ENCODE results near the gene TMEM38B. TPM values are rescaled to one million over a fixed set of nuclear protein-coding genes. Genes with fewer than 3 reads are reported as not detected.
"Not testable (repeated sequence)": the region's sequence is repeated elsewhere in the genome, so short reads cannot be mapped to it uniquely, and the experiment has no call there.

TMEM38B gene
- total and polyA plus RNA-seq, 2 donors (not counting 3 experiments of a cell fraction or from before 2014, with no cell fraction given): 4.2 to 7.7 TPM

DNA sequence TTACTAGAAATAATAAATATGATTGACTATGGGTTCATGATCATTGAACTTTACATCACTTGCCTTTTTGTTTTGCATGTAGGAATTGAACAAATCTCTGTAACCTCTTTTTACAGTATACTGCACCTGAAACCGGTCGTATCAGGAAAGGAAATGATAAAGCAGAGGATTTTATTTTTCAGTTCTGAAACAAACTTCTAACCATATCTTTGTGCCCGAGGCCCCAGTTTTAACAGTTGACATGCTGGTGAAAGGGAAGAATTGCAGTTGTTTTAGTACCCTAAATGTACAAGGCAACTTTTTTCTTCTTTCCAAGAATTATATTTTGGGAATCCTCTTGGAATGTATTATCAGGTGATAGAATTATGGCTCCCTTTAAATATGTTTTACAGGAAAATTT lies 27.8 kb downstream of the TMEM38B start:
- ChIA-PET CTCF (interaction anchor here (1.6 kb wide), 1 partner anchor 114 kb away, joined by 3 read pairs; no protein-coding TSS in a partner anchor), POLR2A (no interaction called here)
- H4K20me1 ChIP-seq (replicated peaks; ENCODE audit: control insufficient read depth, extremely low read depth, insufficient read depth, low read length): no peaks in the 10 kb centered on the region
- TF ChIP-seq, protein P1, sequence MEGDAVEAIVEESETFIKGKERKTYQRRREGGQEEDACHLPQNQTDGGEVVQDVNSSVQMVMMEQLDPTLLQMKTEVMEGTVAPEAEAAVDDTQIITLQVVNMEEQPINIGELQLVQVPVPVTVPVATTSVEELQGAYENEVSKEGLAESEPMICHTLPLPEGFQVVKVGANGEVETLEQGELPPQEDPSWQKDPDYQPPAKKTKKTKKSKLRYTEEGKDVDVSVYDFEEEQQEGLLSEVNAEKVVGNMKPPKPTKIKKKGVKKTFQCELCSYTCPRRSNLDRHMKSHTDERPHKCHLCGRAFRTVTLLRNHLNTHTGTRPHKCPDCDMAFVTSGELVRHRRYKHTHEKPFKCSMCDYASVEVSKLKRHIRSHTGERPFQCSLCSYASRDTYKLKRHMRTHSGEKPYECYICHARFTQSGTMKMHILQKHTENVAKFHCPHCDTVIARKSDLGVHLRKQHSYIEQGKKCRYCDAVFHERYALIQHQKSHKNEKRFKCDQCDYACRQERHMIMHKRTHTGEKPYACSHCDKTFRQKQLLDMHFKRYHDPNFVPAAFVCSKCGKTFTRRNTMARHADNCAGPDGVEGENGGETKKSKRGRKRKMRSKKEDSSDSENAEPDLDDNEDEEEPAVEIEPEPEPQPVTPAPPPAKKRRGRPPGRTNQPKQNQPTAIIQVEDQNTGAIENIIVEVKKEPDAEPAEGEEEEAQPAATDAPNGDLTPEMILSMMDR (IDR thresholded peaks at IDR 0.05; ENCODE audit: extremely low read depth in 1 of 2, insufficient read depth in 1 of 2, low read depth in 1 of 2, low read length in 2 of 2): no peak
- dilution Hi-C loops (cut with MboI; ENCODE audit: extremely low pct_ligation_motif_present, low sequenced_read_pairs) (no loop called here), intact Hi-C loops (cut with micrococcal nuclease) (no loop called here)
- no peaks in the 10 kb centered on the region for H3K36me3 ChIP-seq (ENCODE audit: control insufficient read depth in 2 of 2, extremely low read depth in 1 of 2, insufficient read depth in 2 of 2, low read length in 2 of 2)
- no peak overlapping the region for H2AFZ ChIP-seq (ENCODE audit: low read depth, low read length)
- H3K9me1 ChIP-seq (replicated peaks; ENCODE audit: control insufficient read depth, extremely low read depth, insufficient read depth, low read length): no peaks in the 10 kb centered on the region
- H3K4me2 ChIP-seq (ENCODE audit: insufficient read depth, low read length): no peak overlapping the region
- H3K27me3 ChIP-seq (ENCODE audit: control insufficient read depth in 2 of 2, insufficient read depth in 2 of 2, low read length in 2 of 2): no peaks in the 10 kb centered on the region
- H3K4me3 ChIP-seq (replicated peaks in 1 of 3; ENCODE audit: insufficient read depth in 1 of 3, low read depth in 1 of 3, low read length in 3 of 3): no peak overlapping the region
- DNase-seq (ENCODE audit: low read depth, low spot score) (no peak), FAIRE-seq (no peak)
- no peak overlapping the region for H3K27ac ChIP-seq (ENCODE audit: insufficient read depth, low read depth, low read length)
- H3K4me1 ChIP-seq (ENCODE audit: control insufficient read depth, extremely low read depth, insufficient read depth, low read length): no peaks in the 10 kb centered on the region
- H3K9me3 ChIP-seq (replicated peaks; ENCODE audit: control insufficient read depth, insufficient read depth, low read length): no peaks in the 10 kb centered on the region
- BruUV-seq (replicated peaks): no TSS peak
- H3K79me2 ChIP-seq (ENCODE audit: control insufficient read depth, insufficient read depth, low read length): no peaks in the 10 kb centered on the region
- H3K9ac ChIP-seq (replicated peaks; ENCODE audit: extremely low read depth, insufficient read depth, low read length): no peak overlapping the region

DNA sequence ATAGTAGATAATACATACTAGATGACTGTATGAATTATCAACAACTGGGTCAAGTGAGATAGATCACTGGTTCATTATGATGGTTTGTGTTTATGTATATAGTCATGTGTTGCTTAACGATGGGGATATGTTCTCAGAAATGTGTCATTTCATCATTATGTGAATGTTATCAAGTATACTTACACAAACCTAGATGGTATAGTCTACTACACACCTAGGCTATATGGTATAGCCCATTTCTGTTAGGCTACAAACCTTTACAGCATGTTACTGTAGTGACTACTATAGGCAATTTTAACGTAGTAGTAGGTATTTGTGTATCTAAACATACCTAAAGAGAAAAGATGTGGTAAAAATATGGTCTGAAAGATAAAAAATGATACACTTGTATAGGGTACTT lies 31.0 kb downstream of the TMEM38B start:
- DNase-seq (ENCODE audit: low read depth, low spot score) (no peak), FAIRE-seq (no peak)
- Histone ChIP-seq H3K36me3 (ENCODE audit: control insufficient read depth in 2 of 2, extremely low read depth in 1 of 2, insufficient read depth in 2 of 2, low read length in 2 of 2) (no peaks in the 10 kb centered on the region), H3K9ac (replicated peaks; ENCODE audit: extremely low read depth, insufficient read depth, low read length) (no peak overlapping the region), H3K4me1 (ENCODE audit: control insufficient read depth, extremely low read depth, insufficient read depth, low read length) (no peaks in the 10 kb centered on the region), H3K9me3 (replicated peaks; ENCODE audit: control insufficient read depth, insufficient read depth, low read length) (no peaks in the 10 kb centered on the region), H3K27me3 (ENCODE audit: control insufficient read depth in 2 of 2, insufficient read depth in 2 of 2, low read length in 2 of 2) (no peaks in the 10 kb centered on the region), H3K9me1 (replicated peaks; ENCODE audit: control insufficient read depth, extremely low read depth, insufficient read depth, low read length) (no peaks in the 10 kb centered on the region), H3K4me2 (ENCODE audit: insufficient read depth, low read length) (no peak overlapping the region), H4K20me1 (replicated peaks; ENCODE audit: control insufficient read depth, extremely low read depth, insufficient read depth, low read length) (no peaks in the 10 kb centered on the region), H3K79me2 (ENCODE audit: control insufficient read depth, insufficient read depth, low read length) (no peaks in the 10 kb centered on the region), H3K27ac (ENCODE audit: insufficient read depth, low read depth, low read length) (no peak overlapping the region), H2AFZ (ENCODE audit: low read depth, low read length) (no peak overlapping the region), H3K4me3 (replicated peaks in 1 of 3; ENCODE audit: insufficient read depth in 1 of 3, low read depth in 1 of 3, low read length in 3 of 3) (no peak overlapping the region)
- no peak for TF ChIP-seq POLR2AphosphoS5 (IDR thresholded peaks at IDR 0.05; ENCODE audit: insufficient read depth, low read depth, low read length)
- intact Hi-C loops (cut with micrococcal nuclease): no loop called here
- BruUV-seq (replicated peaks): no TSS peak
- dilution Hi-C loops (cut with MboI; ENCODE audit: extremely low pct_ligation_motif_present, low sequenced_read_pairs): no loop called here
- ChIA-PET POLR2A (no interaction called here), CTCF (no interaction called here)

DNA sequence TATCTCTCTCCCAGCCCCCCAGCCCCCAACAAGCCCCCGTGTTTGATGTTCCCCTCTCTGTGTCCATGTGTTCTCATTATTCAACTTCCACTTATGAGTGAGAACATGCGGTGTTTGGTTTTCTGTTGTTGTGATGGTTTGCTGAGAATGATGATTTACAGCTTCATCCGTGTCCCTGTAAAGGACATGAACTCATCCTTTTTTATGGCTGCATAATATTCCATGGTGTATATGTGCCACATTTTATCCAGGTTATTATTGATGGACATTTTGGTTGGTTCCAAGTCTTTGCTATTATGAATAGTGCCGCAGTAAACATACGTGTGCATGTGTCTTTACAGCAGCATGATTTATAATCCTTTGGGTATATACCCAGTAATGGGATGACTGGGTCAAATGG lies 33.9 kb downstream of the TMEM38B start:
- POLR2A ChIA-PET; H4K20me1 ChIP-seq (replicated peaks; ENCODE audit: control insufficient read depth, extremely low read depth, insufficient read depth, low read length); H3K27me3 ChIP-seq (ENCODE audit: control insufficient read depth in 2 of 2, insufficient read depth in 2 of 2, low read length in 2 of 2); H3K27ac ChIP-seq (ENCODE audit: insufficient read depth, low read depth, low read length); H3K9me3 ChIP-seq (replicated peaks; ENCODE audit: control insufficient read depth, insufficient read depth, low read length); H3K4me2 ChIP-seq (ENCODE audit: insufficient read depth, low read length); CTCF ChIA-PET; H2AFZ ChIP-seq (ENCODE audit: low read depth, low read length); intact Hi-C loops (cut with micrococcal nuclease); H3K79me2 ChIP-seq (ENCODE audit: control insufficient read depth, insufficient read depth, low read length); H3K9ac ChIP-seq (replicated peaks; ENCODE audit: extremely low read depth, insufficient read depth, low read length); FAIRE-seq; DNase-seq (ENCODE audit: low read depth, low spot score); BruUV-seq (replicated peaks); H3K4me3 ChIP-seq (replicated peaks in 1 of 3; ENCODE audit: insufficient read depth in 1 of 3, low read depth in 1 of 3, low read length in 3 of 3); H3K36me3 ChIP-seq (ENCODE audit: control insufficient read depth in 2 of 2, extremely low read depth in 1 of 2, insufficient read depth in 2 of 2, low read length in 2 of 2); H3K4me1 ChIP-seq (ENCODE audit: control insufficient read depth, extremely low read depth, insufficient read depth, low read length); H3K9me1 ChIP-seq (replicated peaks; ENCODE audit: control insufficient read depth, extremely low read depth, insufficient read depth, low read length); dilution Hi-C loops (cut with MboI; ENCODE audit: extremely low pct_ligation_motif_present, low sequenced_read_pairs): not testable (repeated sequence)

DNA sequence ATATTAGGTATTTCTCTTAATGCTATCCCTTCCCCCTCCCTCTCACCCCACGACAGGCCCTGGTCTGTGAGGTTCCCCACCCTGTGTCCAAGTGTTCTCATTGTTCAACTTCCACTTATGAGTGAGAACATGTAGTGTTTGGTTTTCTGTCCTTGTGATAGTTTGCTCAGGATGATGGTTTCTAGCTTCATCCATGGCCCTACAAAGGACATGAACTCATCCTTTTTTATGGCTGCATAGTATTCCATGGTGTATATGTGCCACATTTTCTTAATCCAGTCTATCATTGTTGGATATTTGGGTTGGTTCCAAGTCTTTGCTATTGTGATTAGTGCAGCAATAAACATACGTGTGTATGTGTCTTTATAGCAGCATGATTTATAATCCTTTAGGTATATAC lies 37.1 kb downstream of the TMEM38B start:
- intact Hi-C loops (cut with micrococcal nuclease); H3K4me2 ChIP-seq (ENCODE audit: insufficient read depth, low read length); H3K27ac ChIP-seq (ENCODE audit: insufficient read depth, low read depth, low read length); CTCF ChIA-PET; FAIRE-seq; H3K4me1 ChIP-seq (ENCODE audit: control insufficient read depth, extremely low read depth, insufficient read depth, low read length); DNase-seq (ENCODE audit: low read depth, low spot score); BruUV-seq (replicated peaks); H3K27me3 ChIP-seq (ENCODE audit: control insufficient read depth in 2 of 2, insufficient read depth in 2 of 2, low read length in 2 of 2); H3K4me3 ChIP-seq (replicated peaks in 1 of 3; ENCODE audit: insufficient read depth in 1 of 3, low read depth in 1 of 3, low read length in 3 of 3); H3K9me3 ChIP-seq (replicated peaks; ENCODE audit: control insufficient read depth, insufficient read depth, low read length); H3K36me3 ChIP-seq (ENCODE audit: control insufficient read depth in 2 of 2, extremely low read depth in 1 of 2, insufficient read depth in 2 of 2, low read length in 2 of 2); H3K9ac ChIP-seq (replicated peaks; ENCODE audit: extremely low read depth, insufficient read depth, low read length); H3K9me1 ChIP-seq (replicated peaks; ENCODE audit: control insufficient read depth, extremely low read depth, insufficient read depth, low read length); H2AFZ ChIP-seq (ENCODE audit: low read depth, low read length); H4K20me1 ChIP-seq (replicated peaks; ENCODE audit: control insufficient read depth, extremely low read depth, insufficient read depth, low read length); H3K79me2 ChIP-seq (ENCODE audit: control insufficient read depth, insufficient read depth, low read length); dilution Hi-C loops (cut with MboI; ENCODE audit: extremely low pct_ligation_motif_present, low sequenced_read_pairs); POLR2A ChIA-PET: not testable (repeated sequence)
